AG08396 (cell line): Measurements from ENCODE around the gene LGALS9B.
"Not testable (repeated sequence)": the region's sequence is repeated elsewhere in the genome, so short reads cannot be mapped to it uniquely, and the experiment has no call there.

Experiments used
- DNase-seq: peaks from one replicate; pipeline ENCODE4 v3.0.0; 2012; ENCODE audit warnings: low spot score, mixed read lengths

Gene LGALS9B

GRCh38 chr17:20416381-20416911, 50.9 kb downstream of the LGALS9B start:
- not testable (repeated sequence) for DNase-seq

- DNase-seq: not testable (repeated sequence)
These were observed 51.9 kb downstream of the LGALS9B start for GRCh38 chr17:20415479-20415878.

DNA sequence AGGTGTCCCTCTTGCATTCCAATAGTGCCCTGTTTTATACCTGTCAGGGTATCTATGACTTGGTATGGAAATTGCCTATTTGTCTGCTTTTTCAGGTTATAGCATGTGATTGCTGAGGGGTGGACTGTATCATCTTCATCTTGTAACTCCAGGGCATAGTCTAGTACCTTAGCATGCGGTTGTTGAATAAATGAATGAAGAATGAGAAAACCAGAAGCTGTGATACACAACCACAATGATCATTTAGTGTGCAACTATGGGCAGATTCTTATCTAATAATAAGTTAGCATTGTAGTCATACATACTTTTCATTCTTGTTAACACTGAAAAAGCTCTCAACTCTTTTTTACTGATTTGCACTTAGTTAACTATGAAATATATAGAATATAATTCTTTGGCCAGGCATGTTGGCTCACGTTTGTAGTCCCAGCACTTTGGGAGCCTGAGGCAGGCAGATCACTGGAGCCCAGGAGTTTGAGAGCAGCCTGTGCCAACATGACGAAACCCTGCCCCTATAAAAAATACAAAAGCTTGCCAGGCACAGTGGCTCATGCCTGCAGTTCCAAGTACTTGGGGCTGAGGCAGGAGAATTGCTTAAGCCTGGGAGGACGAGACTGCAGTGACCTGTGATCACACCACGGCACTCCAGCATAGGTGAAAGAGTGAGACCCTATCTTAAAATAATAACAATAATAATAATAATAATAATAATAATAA, 65.9 kb downstream of the LGALS9B start:
- not testable (repeated sequence) for DNase-seq

- DNase-seq: not testable (repeated sequence)
These were observed 66.6 kb downstream of the LGALS9B start for GRCh38 chr17:20400559-20401305.
